A673 (cell line): Measurements from ENCODE around the gene KIF23. TPM values are rescaled to one million over a fixed set of nuclear protein-coding genes. Genes with fewer than 3 reads are reported as not detected.

Source experiments
- BruUV-seq: library from RNA; stranded (reverse); fragments of 400-500 nt; replicated peaks from 2 replicates; lab custom pipeline; 2021; lab: Mats Ljungman, UMichigan
- CTCF ChIA-PET: fragments of 300-600 bp; sonication (Branson Sonifier 250); formaldehyde crosslinking; loops from one replicate; lab custom pipeline; 2022; ENCODE audit warnings: antibody characterized with exemption; lab: Charles Lee
- POLR2A ChIA-PET: fragments of 300-600 bp; sonication (Branson Sonifier 250); formaldehyde crosslinking; loops from one replicate; lab custom pipeline; 2022; ENCODE audit warnings: antibody characterized with exemption; ENCODE audit not compliant: low non-redundant PET; lab: Charles Lee
- DNase-seq: peaks from one replicate; pipeline ENCODE4 v3.0.0-alpha.2; 2015; ENCODE audit warnings: low spot score
- H3K27ac ChIP-seq: fragments of 200-600 bp; sonication (generic); 2 replicates; pipeline ENCODE4 v1.5.1; 2016; ENCODE audit warnings: mixed run types, low read depth, mild to moderate bottlenecking, mixed read lengths, antibody characterized with exemption, low read length; ENCODE audit not compliant: poor library complexity, severe bottlenecking
- H3K27me3 ChIP-seq: fragments of 200-600 bp; sonication (generic); replicated peaks from 2 replicates; pipeline ENCODE4 v1.6.1; 2017; ENCODE audit warnings: mixed run types, low read depth, mild to moderate bottlenecking, mixed read lengths, antibody characterized with exemption, low read length; ENCODE audit not compliant: insufficient read depth, poor library complexity
- H3K36me3 ChIP-seq: fragments of 200-600 bp; sonication (generic); 2 replicates; pipeline ENCODE4 v1.6.1; 2016; ENCODE audit warnings: mixed run types, mild to moderate bottlenecking, mixed read lengths, antibody characterized with exemption, low read length; ENCODE audit not compliant: insufficient read depth, poor library complexity, severe bottlenecking
- H3K4me1 ChIP-seq: fragments of 200-600 bp; sonication (generic); 2 replicates; pipeline ENCODE4 v1.6.1; 2017; ENCODE audit warnings: mixed run types, mild to moderate bottlenecking, mixed read lengths, antibody characterized with exemption, low read length; ENCODE audit not compliant: insufficient read depth, poor library complexity, severe bottlenecking
- H3K4me3 ChIP-seq: fragments of 200-600 bp; sonication (generic); 2 replicates; pipeline ENCODE4 v1.5.1; 2016; ENCODE audit warnings: low read depth, mixed run types, mild to moderate bottlenecking, mixed read lengths, low read length; ENCODE audit not compliant: poor library complexity, severe bottlenecking
- H3K9me3 ChIP-seq: fragments of 200-600 bp; sonication (generic); 2 replicates; pipeline ENCODE4 v1.6.1; 2016; ENCODE audit warnings: mixed run types, low read depth, mild to moderate bottlenecking, mixed read lengths, antibody characterized with exemption, low read length; ENCODE audit not compliant: poor library complexity, severe bottlenecking
- CTCF ChIP-seq: fragments of 300-800, 200-600 bp; sonication (generic); conservative IDR thresholded peaks from 2 replicates; pipeline ENCODE4 v1.5.1; 2017; ENCODE audit warnings: low read depth, mild to moderate bottlenecking, antibody characterized with exemption, low read length, moderate library complexity, mixed read lengths
- EZH2 ChIP-seq: fragments of 200-600 bp; sonication (generic); IDR thresholded peaks from 2 replicates; pipeline ENCODE4 v1.6.1; 2017; ENCODE audit warnings: borderline replicate concordance, low read depth, mild to moderate bottlenecking, mixed read lengths, antibody characterized with exemption, low read length; ENCODE audit not compliant: poor library complexity, severe bottlenecking
- intact Hi-C: fragments of 100-400 bp; cut with micrococcal nuclease; formaldehyde crosslinking; loops from one replicate; pipeline ENCODE4 v1.10.0; 2022; ENCODE audit not compliant: unreplicated experiment
- total RNA-seq: library from RNA; stranded (reverse); gene quantifications from 2 replicates; pipeline ENCODE4 v1.2.3, GENCODE V29; 2021

KIF23 gene
- total RNA-seq, 1 experiment from 2014 or later: 124 TPM

GRCh38 chr15:69491038-69491505, 76.9 kb downstream of the KIF23 start:
- BruUV-seq: no TSS peak
- POLR2A ChIA-PET: no interaction called here
- Histone ChIP-seq H3K27me3 (no peaks in the 10 kb centered on the region), H3K36me3 (no peaks in the 10 kb centered on the region), H3K4me3 (no peak overlapping the region), H3K27ac (no peak overlapping the region), H3K9me3 (no peaks in the 10 kb centered on the region), H3K4me1 (no peaks in the 10 kb centered on the region)
- intact Hi-C loops: no loop called here
- DNase-seq: no peak
- TF ChIP-seq CTCF (no peak), EZH2 (no peak)
- CTCF ChIA-PET: no interaction called here

DNA sequence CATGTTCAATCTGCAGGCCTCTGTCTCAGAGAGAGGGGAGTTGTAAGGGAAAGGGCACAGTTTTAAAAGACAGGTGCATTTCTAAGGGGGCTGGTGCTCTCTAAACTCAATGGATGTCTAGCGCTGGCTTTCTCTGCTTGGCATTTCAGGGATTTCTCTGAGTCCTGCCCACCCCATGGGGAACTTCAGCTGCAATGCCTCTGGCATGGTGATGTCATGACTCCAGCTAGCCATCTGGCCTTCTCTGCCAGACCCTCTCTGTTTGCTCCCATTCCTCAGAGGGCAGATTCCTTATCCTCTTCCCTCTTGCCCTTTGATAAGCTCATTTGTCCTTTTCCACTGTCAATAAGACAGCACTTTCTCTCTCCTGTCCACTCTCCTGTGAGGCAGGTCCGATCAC, 79.3 kb downstream of the KIF23 start:
- POLR2A ChIA-PET: no interaction called here
- no peak for DNase-seq
- intact Hi-C loops: no loop called here
- no peak overlapping the region for H3K4me3 ChIP-seq
- no peaks in the 10 kb centered on the region for H3K4me1 ChIP-seq
- no peak for TF ChIP-seq EZH2
- no peak for TF ChIP-seq CTCF
- CTCF ChIA-PET: no interaction called here
- BruUV-seq: no TSS peak
- H3K27ac ChIP-seq: no peak overlapping the region
- H3K27me3 ChIP-seq: no peaks in the 10 kb centered on the region
- no peaks in the 10 kb centered on the region for H3K36me3 ChIP-seq
- no peaks in the 10 kb centered on the region for H3K9me3 ChIP-seq

DNA sequence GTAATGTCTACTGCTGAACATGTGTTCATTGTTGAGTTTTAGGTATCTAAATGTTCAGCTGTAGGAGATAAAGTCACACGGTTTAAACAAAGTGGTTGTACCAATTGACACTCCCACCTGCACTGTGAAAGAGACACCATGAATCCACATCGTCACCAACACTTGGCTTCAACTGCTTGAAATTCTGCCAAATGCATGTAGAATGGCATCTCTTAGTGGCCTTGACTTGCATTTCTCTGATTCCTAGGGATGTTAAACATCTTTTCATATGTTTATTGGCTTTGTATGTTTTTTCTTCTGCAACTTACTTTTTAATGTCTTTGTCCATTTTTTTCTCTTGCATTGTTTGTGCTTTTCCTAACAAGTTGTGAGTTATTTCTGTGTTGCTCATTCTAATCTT, 81.9 kb downstream of the KIF23 start:
- POLR2A ChIA-PET: no interaction called here
- intact Hi-C loops: no loop called here
- Histone ChIP-seq H3K9me3 (no peaks in the 10 kb centered on the region), H3K4me3 (no peak overlapping the region), H3K36me3 (no peaks in the 10 kb centered on the region), H3K4me1 (no peaks in the 10 kb centered on the region), H3K27me3 (no peaks in the 10 kb centered on the region), H3K27ac (no peak overlapping the region)
- CTCF ChIA-PET: no interaction called here
- BruUV-seq: no TSS peak
- DNase-seq: no peak
- TF ChIP-seq CTCF (no peak), EZH2 (no peak)
